Esophagus muscularis mucosa (tissue), 3 donors: Measurements from ENCODE around the gene CASQ2.

Experiments used
- POLR2A ChIP-seq: fragments of 450-650 bp; IDR thresholded peaks from one replicate; pipeline ENCODE4 v1.6.1; 2017; ENCODE audit warnings: antibody characterized with exemption, moderate library complexity, mild to moderate bottlenecking, low read depth
- TF ChIP-seq, protein P1 (sequence below), 3 experiments: fragments of 200-600 bp in 2 of 3; fragments of 450-650 bp in 1 of 3; sonication (generic) in 2 of 3; IDR thresholded peaks; one replicate each; pipeline ENCODE4 v1.5.1; 2017 to 2019; ENCODE audit warnings: antibody characterized with exemption in 3 of 3, mild to moderate bottlenecking in 2 of 3, moderate library complexity in 1 of 3

DNA sequence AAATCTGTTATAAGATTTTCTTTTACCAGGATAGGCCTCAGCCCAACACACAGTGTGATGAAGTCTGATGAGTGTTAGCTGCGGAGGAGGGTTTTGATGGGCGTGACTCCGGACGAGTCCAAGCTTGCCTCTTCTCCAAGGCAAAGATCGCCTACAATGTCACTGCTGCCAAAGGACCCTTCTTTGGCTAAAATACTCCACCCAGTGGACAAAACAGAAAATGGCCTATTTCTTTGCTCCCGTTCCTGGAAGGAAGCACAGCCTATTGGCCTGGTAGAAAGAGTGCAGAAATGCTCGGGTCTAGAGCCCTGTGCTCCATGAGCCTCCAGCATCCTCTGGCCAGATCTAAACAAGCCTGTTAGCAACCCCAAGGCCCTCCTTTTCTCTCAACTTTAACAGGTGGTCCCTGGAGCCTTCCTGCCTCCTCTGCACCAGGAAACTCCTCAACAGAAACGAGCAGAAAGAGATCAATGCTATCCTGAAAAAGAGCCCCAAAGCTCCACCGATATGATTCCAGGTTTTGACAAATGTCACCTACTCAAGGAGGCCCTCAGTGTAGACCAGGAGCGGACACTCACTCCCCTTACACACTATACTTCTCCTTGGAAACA is 3.4 kb upstream of the CASQ2 start:
- TF ChIP-seq, protein P1, sequence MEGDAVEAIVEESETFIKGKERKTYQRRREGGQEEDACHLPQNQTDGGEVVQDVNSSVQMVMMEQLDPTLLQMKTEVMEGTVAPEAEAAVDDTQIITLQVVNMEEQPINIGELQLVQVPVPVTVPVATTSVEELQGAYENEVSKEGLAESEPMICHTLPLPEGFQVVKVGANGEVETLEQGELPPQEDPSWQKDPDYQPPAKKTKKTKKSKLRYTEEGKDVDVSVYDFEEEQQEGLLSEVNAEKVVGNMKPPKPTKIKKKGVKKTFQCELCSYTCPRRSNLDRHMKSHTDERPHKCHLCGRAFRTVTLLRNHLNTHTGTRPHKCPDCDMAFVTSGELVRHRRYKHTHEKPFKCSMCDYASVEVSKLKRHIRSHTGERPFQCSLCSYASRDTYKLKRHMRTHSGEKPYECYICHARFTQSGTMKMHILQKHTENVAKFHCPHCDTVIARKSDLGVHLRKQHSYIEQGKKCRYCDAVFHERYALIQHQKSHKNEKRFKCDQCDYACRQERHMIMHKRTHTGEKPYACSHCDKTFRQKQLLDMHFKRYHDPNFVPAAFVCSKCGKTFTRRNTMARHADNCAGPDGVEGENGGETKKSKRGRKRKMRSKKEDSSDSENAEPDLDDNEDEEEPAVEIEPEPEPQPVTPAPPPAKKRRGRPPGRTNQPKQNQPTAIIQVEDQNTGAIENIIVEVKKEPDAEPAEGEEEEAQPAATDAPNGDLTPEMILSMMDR (IDR thresholded peaks at IDR 0.05) = peak; percentile 77 to 82 (median 80)
- TF ChIP-seq POLR2A = no peak
